Measurements from ENCODE around the gene TMPRSS13. TPM values are rescaled to one million over a fixed set of nuclear protein-coding genes. Genes with fewer than 3 reads are reported as not detected.

Gene TMPRSS13
- polyA plus RNA-seq, 3 donors: 0.17 to 2.4 (median 0.37) TPM

- H3K4me1 ChIP-seq (ENCODE audit: control insufficient read depth in 1 of 2, insufficient read depth in 2 of 2, low read length in 2 of 2): peaks cover 9 to 16% of the 10 kb centered on the region in 2 donors
- no peak overlapping the region for H2AFZ ChIP-seq (ENCODE audit: insufficient read depth, low read depth, low read length, poor library complexity, severe bottlenecking)
- H3K27me3 ChIP-seq (ENCODE audit: control insufficient read depth in 2 of 2, insufficient read depth in 2 of 2, low read length in 2 of 2): no peaks in the 10 kb centered on the region
- no peaks in the 10 kb centered on the region for H3K9me3 Mint-ChIP-seq
- H3K4me2 ChIP-seq (replicated peaks; ENCODE audit: extremely low read depth, low read length, poor library complexity, severe bottlenecking): no peak overlapping the region
- DNase-seq: no peak
- no peak for TF ChIP-seq CTCF (IDR thresholded peaks at IDR 0.05)
- H3K9ac ChIP-seq (ENCODE audit: insufficient read depth, low read length, poor library complexity, severe bottlenecking): no peak overlapping the region
- no peak overlapping the region for H3K4me3 ChIP-seq (replicated peaks in 1 of 3; ENCODE audit: low read depth in 2 of 3, low read length in 3 of 3)
- H3K27ac ChIP-seq (ENCODE audit: low read depth in 1 of 2, low read length in 2 of 2): no peak overlapping the region
- H3K4me1 Mint-ChIP-seq: peaks cover 16% of the 10 kb centered on the region
- no peak overlapping the region for H3K4me3 Mint-ChIP-seq
- WGBS (ENCODE audit: insufficient coverage): 95% methylated on average over 2 of the region's 7 CpGs
- no peaks in the 10 kb centered on the region for H3K79me2 ChIP-seq (ENCODE audit: insufficient read depth, low read length)
- no peaks in the 10 kb centered on the region for H4K20me1 ChIP-seq (ENCODE audit: insufficient read depth, low read length)
- peaks cover 0 to 5% (median 2%) of the 10 kb centered on the region in 3 donors for H3K27me3 Mint-ChIP-seq (ENCODE audit: low read depth in 3 of 3)
- no peaks in the 10 kb centered on the region for H3K9me3 ChIP-seq (replicated peaks in 1 of 2; ENCODE audit: control insufficient read depth in 1 of 2, insufficient read depth in 1 of 2, low read length in 2 of 2)
- H3K27ac Mint-ChIP-seq: no peak overlapping the region
- intact Hi-C loops (cut with micrococcal nuclease): no loop called here
- no peaks in the 10 kb centered on the region for H3K36me3 Mint-ChIP-seq
- H3K36me3 ChIP-seq (replicated peaks in 1 of 2; ENCODE audit: control insufficient read depth in 1 of 2, insufficient read depth in 2 of 2, low read length in 2 of 2): no peaks in the 10 kb centered on the region
These were observed 5.4 kb downstream of the TMPRSS13 start for GRCh38 chr11:117923773-117924172.

GRCh38 chr11:117923275-117923674 lies 5.9 kb downstream of the TMPRSS13 start:
- peaks cover 0 to 5% (median 2%) of the 10 kb centered on the region in 3 donors for H3K27me3 Mint-ChIP-seq (ENCODE audit: low read depth in 3 of 3)
- no peak overlapping the region for H3K27ac Mint-ChIP-seq
- no peak for TF ChIP-seq CTCF (IDR thresholded peaks at IDR 0.05)
- intact Hi-C loops (cut with micrococcal nuclease): no loop called here
- no peaks in the 10 kb centered on the region for H3K36me3 ChIP-seq (replicated peaks in 1 of 2; ENCODE audit: control insufficient read depth in 1 of 2, insufficient read depth in 2 of 2, low read length in 2 of 2)
- H3K4me3 Mint-ChIP-seq: no peak overlapping the region
- no peak overlapping the region for H3K9ac ChIP-seq (ENCODE audit: insufficient read depth, low read length, poor library complexity, severe bottlenecking)
- whole genome bisulfite sequencing (ENCODE audit: insufficient coverage): 79% methylated on average over 2 of the region's 4 CpGs
- peaks cover 11% of the 10 kb centered on the region for H3K4me1 Mint-ChIP-seq
- no peaks in the 10 kb centered on the region for H3K9me3 Mint-ChIP-seq
- no peaks in the 10 kb centered on the region for H3K27me3 ChIP-seq (ENCODE audit: control insufficient read depth in 2 of 2, insufficient read depth in 2 of 2, low read length in 2 of 2)
- H4K20me1 ChIP-seq (ENCODE audit: insufficient read depth, low read length): no peaks in the 10 kb centered on the region
- no peaks in the 10 kb centered on the region for H3K36me3 Mint-ChIP-seq
- no peak overlapping the region for H3K4me2 ChIP-seq (replicated peaks; ENCODE audit: extremely low read depth, low read length, poor library complexity, severe bottlenecking)
- no peak overlapping the region for H2AFZ ChIP-seq (ENCODE audit: insufficient read depth, low read depth, low read length, poor library complexity, severe bottlenecking)
- DNase-seq: no peak
- no peaks in the 10 kb centered on the region for H3K79me2 ChIP-seq (ENCODE audit: insufficient read depth, low read length)
- no peaks in the 10 kb centered on the region for H3K9me3 ChIP-seq (replicated peaks in 1 of 2; ENCODE audit: control insufficient read depth in 1 of 2, insufficient read depth in 1 of 2, low read length in 2 of 2)
- no peak overlapping the region for H3K4me3 ChIP-seq (replicated peaks in 1 of 3; ENCODE audit: low read depth in 2 of 3, low read length in 3 of 3)
- H3K4me1 ChIP-seq (ENCODE audit: control insufficient read depth in 1 of 2, insufficient read depth in 2 of 2, low read length in 2 of 2): peaks cover 4 to 11% of the 10 kb centered on the region in 2 donors
- H3K27ac ChIP-seq (ENCODE audit: low read depth in 1 of 2, low read length in 2 of 2): no peak overlapping the region
